PC-3 (cell line): ENCODE results near the gene STK11. TPM values are rescaled to one million over a fixed set of nuclear protein-coding genes. Genes with fewer than 3 reads are reported as not detected.

ENCODE experiments used
- ATAC-seq: fragments of 200-7000 bp; cut with Tn5 transposase; 2 replicates; pipeline ENCODE4 v1.9.1; 2020; ENCODE audit warnings: mild to moderate bottlenecking, moderate library complexity
- BruUV-seq: library from RNA; stranded (reverse); fragments of 400-500 nt; replicated peaks from 2 replicates; lab custom pipeline; 2021; lab: Mats Ljungman, UMichigan
- CTCF ChIA-PET: fragments of 300-600 bp; sonication (Branson Sonifier 250); formaldehyde crosslinking; loops from one replicate; lab custom pipeline; 2022; ENCODE audit warnings: antibody characterized with exemption; lab: Charles Lee
- POLR2A ChIA-PET: fragments of 300-600 bp; sonication (Branson Sonifier 250); formaldehyde crosslinking; loops from one replicate; lab custom pipeline; 2022; ENCODE audit warnings: antibody characterized with exemption; ENCODE audit not compliant: unreplicated experiment; lab: Charles Lee
- DNase-seq: peaks from one replicate; pipeline ENCODE4 v3.0.0-alpha.2; 2015
- H2AFZ ChIP-seq: fragments of 300-600 bp; sonication (generic); 2 replicates; pipeline ENCODE4 v1.6.0; 2016; ENCODE audit warnings: antibody characterized with exemption, low read length
- H3F3A ChIP-seq: fragments of 300-600 bp; sonication (generic); one replicate; pipeline ENCODE4 v1.6.0; 2017; ENCODE audit warnings: antibody characterized with exemption, low read length, control low read depth, mild to moderate bottlenecking; ENCODE audit not compliant: unreplicated experiment
- H3K27ac ChIP-seq: fragments of 300-600 bp; sonication (generic); 2 replicates; pipeline ENCODE4 v1.5.1; 2016; ENCODE audit warnings: mild to moderate bottlenecking, low read length
- H3K27me3 ChIP-seq: fragments of 300-600 bp; sonication (generic); 2 replicates; pipeline ENCODE4 v1.6.1; 2016; ENCODE audit warnings: low read length, mixed read lengths
- H3K36me3 ChIP-seq: fragments of 300-600 bp; sonication (generic); 2 replicates; pipeline ENCODE4 v1.6.1; 2016; ENCODE audit warnings: low read depth, mixed run types, low read length, mixed read lengths
- H3K4me1 ChIP-seq: fragments of 300-600 bp; sonication (generic); 2 replicates; pipeline ENCODE4 v1.5.1; 2016; ENCODE audit warnings: low read length; ENCODE audit not compliant: insufficient read depth
- H3K4me2 ChIP-seq: fragments of 300-600 bp; sonication (generic); 2 replicates; pipeline ENCODE4 v1.6.0; 2016; ENCODE audit warnings: low read length
- H3K4me3 ChIP-seq: fragments of 300-600 bp; sonication (generic); 2 replicates; pipeline ENCODE4 v1.5.1; 2016; ENCODE audit warnings: mild to moderate bottlenecking, low read length, mixed read lengths
- H3K79me2 ChIP-seq: fragments of 300-600 bp; sonication (generic); 2 replicates; pipeline ENCODE4 v1.6.1; 2017; ENCODE audit warnings: low read length, mixed read lengths
- H3K9ac ChIP-seq: fragments of 300-600 bp; sonication (generic); 2 replicates; pipeline ENCODE4 v1.6.0; 2016; ENCODE audit warnings: mild to moderate bottlenecking, low read length
- H3K9me2 ChIP-seq: fragments of 300-600 bp; sonication (generic); replicated peaks from 2 replicates; pipeline ENCODE4 v1.6.1; 2016; ENCODE audit warnings: mixed run types, low read length, mixed read lengths
- H3K9me3 ChIP-seq: fragments of 300-600 bp; sonication (generic); 2 replicates; pipeline ENCODE4 v1.6.1; 2016; ENCODE audit warnings: low read length, mixed read lengths
- H4K20me1 ChIP-seq: fragments of 300-600 bp; sonication (generic); 2 replicates; pipeline ENCODE4 v1.6.1; 2016; ENCODE audit warnings: low read length, mixed read lengths
- CTCF ChIP-seq: fragments of 300-600 bp; sonication (generic); conservative IDR thresholded peaks from 2 replicates; pipeline ENCODE4 v1.5.1; 2017; ENCODE audit warnings: antibody characterized with exemption, low read depth, mild to moderate bottlenecking, low read length
- EZH2 ChIP-seq: fragments of 300-600 bp; sonication (generic); IDR thresholded peaks from one replicate; pipeline ENCODE4 v1.6.1; 2017; ENCODE audit warnings: antibody characterized with exemption, mild to moderate bottlenecking, low read length; ENCODE audit not compliant: unreplicated experiment
- EZH2phosphoT487 ChIP-seq: fragments of 300-600 bp; sonication (generic); IDR thresholded peaks from 2 replicates; pipeline ENCODE4 v1.6.1; 2018; ENCODE audit warnings: mild to moderate bottlenecking, antibody characterized with exemption, low read length, borderline replicate concordance
- intact Hi-C: fragments of 100-400 bp; cut with micrococcal nuclease; formaldehyde crosslinking; loops from 2 replicates; pipeline ENCODE4 v1.9.0; 2023
- total RNA-seq: library from RNA; depleted of rRNA; stranded (reverse); fragments of >200 nt; gene quantifications from 2 replicates; pipeline ENCODE4 v1.2.3, GENCODE V29; 2014

STK11 gene
- total RNA-seq, 1 experiment from 2014 or later = 82.4 TPM

- BruUV-seq = no TSS peak
- DNase-seq = peak; percentile 92
- H3K36me3 ChIP-seq = peaks cover 6% of the 10 kb centered on the region; the same call in 1 of the 2 replicates
- CTCF ChIA-PET = interaction anchor here (1.0 kb wide), 1 partner anchor 31 kb away, joined by 5 read pairs; no protein-coding TSS in a partner anchor
- peak within 1 kb of the TSS; percentile 70 for H3K4me3 ChIP-seq
- H3K9me2 ChIP-seq = no peaks in the 10 kb centered on the region
- H3K27ac ChIP-seq = peak within 1 kb of the TSS; percentile 95
- H3K9ac ChIP-seq = peak within 1 kb of the TSS; percentile 92
- TF ChIP-seq CTCF (no peak), EZH2 (no peak), EZH2phosphoT487 (no peak)
- peak within 1 kb of the TSS; percentile 57 for H2AFZ ChIP-seq
- POLR2A ChIA-PET = interaction anchor here (0.6 kb wide), 1 partner anchor 9 kb away, joined by 3 read pairs; no protein-coding TSS in a partner anchor
- no peaks in the 10 kb centered on the region for H3F3A ChIP-seq
- no peaks in the 10 kb centered on the region for H3K9me3 ChIP-seq
- intact Hi-C loops = loop anchor here (10.0 kb wide), 1 partner anchor 79 kb away; a partner anchor contains a TSS
- peaks cover 52% of the 10 kb centered on the region for H3K4me1 ChIP-seq
- peak; percentile 69 for ATAC-seq
- no peaks in the 10 kb centered on the region for H4K20me1 ChIP-seq
- no peaks in the 10 kb centered on the region for H3K27me3 ChIP-seq
- H3K4me2 ChIP-seq = peak within 1 kb of the TSS; percentile 95
- peaks cover 64% of the 10 kb centered on the region for H3K79me2 ChIP-seq
These were observed 69.8 kb downstream of the STK11 start, which contains the start of gene FAM174C for GRCh38 chr19:1275260-1275975. Gene FAM174C, plus strand, starts transcription at chr19:1275530. Its CDS starts 20 bp downstream, at chr19:1275550.

- intact Hi-C loops = loop anchor here (10.0 kb wide), 1 partner anchor 79 kb away; a partner anchor contains a TSS
- BruUV-seq = TSS peak; percentile 28
- H3K9ac ChIP-seq = peak overlapping the region; percentile 92
- H3K36me3 ChIP-seq = peaks cover 6% of the 10 kb centered on the region; the same call in 1 of the 2 replicates
- TF ChIP-seq EZH2phosphoT487 = no peak
- TF ChIP-seq EZH2 = no peak
- no peak for TF ChIP-seq CTCF
- peaks cover 45% of the 10 kb centered on the region for H3K4me1 ChIP-seq
- POLR2A ChIA-PET = no interaction called here
- peak overlapping the region; percentile 57 for H2AFZ ChIP-seq
- no peaks in the 10 kb centered on the region for H4K20me1 ChIP-seq
- H3K9me2 ChIP-seq = no peaks in the 10 kb centered on the region
- no peaks in the 10 kb centered on the region for H3K9me3 ChIP-seq
- CTCF ChIA-PET = no interaction called here
- H3F3A ChIP-seq = no peaks in the 10 kb centered on the region
- peaks cover 57% of the 10 kb centered on the region for H3K79me2 ChIP-seq
- DNase-seq (no peak), ATAC-seq (no peak)
- H3K4me2 ChIP-seq = peak overlapping the region; percentile 95
- H3K27me3 ChIP-seq = no peaks in the 10 kb centered on the region
- H3K27ac ChIP-seq = peak overlapping the region; percentile 95
- H3K4me3 ChIP-seq = peak overlapping the region; percentile 70
These were observed 70.5 kb downstream of the STK11 start for GRCh38 chr19:1275976-1276627.
